Measurements from ENCODE around the gene NOS1AP.

The NOS1AP gene

DNA sequence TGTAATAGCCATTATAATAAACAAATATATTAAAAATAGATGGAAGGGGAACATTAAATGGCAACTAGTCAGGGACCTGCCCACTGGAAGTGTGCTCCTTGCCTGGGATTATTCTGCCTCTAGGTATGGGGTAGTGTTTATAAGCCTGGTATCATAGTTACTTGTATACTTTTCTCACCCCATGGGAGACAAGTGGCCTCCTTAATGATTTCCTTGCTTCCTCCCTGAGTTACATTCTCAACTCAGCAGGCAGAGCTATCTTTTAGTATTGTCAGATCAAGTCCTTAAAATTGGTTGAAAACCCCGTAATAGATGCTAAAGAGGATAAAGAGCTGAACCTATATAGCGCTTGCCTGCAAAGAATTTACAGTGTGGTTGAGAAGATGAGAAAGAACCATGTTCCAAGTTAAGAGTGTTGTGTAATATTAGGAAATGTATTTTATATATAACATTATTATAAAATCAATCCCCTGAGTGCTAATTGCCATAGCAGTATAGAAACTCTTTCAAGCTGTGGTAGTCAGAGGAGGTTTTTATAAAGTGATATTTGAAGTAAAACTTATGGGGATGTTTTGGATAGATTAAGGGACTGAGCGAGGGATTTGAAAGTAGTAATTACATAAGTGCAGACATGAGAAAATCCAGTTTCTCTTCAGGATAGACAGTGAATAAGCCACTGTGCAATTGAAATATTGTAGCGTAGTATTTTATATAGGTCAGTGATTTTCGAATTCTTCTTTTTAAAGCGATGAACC lies 200.7 kb downstream of the NOS1AP start:
- no peak for DNase-seq

DNA sequence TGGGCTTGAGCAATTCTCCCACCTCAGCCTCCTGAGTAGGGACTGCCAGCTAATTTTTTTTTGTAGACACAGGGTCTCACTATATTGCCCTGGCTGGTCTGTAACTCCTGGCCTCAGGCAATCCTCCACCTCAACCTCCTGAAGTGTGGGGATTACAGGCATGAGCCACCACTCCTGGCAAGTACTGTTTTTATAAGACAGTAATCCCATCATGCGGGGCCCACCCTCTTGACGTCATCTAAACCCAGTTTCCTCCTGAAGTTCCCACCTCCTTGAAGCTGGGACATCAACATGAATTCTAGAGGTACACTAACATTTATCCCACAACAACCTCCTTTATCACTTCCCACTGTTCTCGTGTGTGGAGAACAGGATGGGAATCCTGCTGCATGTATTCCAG lies 202.5 kb downstream of the NOS1AP start:
- DNase-seq, result no peak

DNA sequence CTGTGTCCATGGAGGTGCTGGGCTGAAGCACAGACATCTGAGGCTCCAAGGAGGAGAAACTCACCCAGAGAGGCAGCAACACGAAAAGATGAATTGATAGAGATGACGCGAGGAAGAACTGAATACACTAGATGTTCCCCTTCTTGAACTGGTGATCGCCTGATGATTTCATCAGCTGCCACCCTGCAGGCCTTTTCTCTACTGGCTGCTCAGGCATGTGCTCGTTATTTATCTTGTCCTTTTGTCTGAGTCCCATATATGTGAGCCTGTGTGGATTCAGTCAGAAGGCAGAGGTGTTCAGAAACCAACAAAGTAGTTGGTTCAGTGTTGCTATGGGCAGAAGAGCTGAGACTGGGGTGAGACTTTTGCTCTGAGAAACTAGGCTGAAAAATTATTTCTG lies 202.9 kb downstream of the NOS1AP start:
- DNase-seq, result no peak

DNA sequence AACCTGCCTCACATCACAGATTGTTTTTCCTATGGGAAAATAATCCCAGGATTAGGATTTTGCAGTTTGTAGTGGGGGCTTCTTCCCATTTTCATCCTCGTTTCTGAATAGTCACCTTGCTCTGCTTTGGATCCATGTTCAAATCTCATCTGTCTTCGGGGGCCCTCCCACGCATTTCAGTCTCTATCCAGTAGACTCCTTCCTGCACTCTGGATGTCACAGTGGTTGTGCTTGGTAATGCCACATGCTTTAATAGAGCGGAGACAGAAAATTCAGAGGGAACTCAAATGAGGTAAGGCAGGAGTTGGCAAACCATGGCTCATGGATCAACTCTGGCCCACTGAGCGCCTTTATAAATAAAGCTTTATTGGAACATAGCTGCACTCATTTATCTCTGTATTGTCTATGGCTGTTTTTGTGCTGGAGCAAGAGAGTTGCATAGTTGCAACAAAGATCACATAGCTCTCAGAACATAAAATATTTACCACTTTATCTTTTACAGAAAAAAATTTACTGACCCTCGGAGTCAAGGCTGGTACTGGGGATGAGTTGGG lies 206.2 kb downstream of the NOS1AP start:
- DNase-seq, result no peak

DNA sequence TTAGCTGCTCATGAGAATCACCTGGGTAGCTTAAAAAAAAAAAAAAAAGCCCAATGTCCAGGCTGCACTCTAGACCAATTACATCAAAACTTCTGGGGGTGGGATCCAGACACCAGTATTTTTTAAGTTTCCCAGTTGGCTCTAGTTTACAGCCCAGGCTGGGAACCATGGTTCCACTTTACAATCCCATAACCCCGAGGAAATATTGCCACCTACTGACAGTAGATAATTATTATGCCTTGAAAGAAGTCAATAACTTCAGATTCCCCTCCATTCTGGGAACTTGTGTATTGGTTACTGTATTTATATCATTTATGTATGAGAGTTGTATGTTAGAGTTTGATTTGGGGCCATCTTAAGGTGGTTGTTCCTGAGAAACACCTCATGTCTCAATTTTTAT lies 207.0 kb downstream of the NOS1AP start:
- peak; percentile 21 for DNase-seq

DNA sequence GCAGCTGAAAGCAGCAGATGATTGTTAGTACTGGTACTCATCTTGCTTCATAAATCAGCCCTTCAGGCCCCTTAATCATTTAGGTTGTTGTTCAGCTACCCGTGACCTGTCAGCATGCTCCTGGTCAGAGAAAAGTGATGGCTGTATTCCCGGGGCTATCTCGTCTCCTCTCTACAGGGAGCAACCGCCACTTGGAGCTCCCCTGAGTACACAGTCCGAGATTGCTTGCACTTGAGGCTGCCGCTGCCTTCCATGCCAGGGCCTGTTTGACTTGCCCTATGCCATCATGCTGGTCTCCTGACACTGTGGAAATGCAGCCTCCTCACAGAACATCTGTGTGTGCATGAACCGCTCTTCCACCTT lies 209.6 kb downstream of the NOS1AP start:
- peak; percentile 39 for DNase-seq

DNA sequence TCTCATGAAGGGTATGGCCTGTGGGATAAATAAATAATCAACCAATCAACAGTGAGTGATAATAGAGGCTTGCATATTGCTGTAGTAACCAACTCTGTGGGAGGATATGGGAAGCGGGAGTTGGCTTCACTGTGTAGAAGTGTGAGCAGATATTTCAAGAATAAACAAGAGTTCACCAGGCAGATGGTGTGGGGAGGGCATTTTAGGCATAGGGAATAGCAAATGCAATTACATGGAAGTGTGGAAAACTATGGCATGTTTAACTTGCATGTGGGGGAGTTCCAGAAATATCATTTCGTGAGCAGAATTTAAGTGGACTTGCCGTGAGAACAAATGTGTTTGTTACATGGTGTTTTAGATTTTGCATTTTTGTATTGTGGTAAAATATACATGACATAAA lies 211.9 kb downstream of the NOS1AP start:
- DNase-seq, result no peak

DNA sequence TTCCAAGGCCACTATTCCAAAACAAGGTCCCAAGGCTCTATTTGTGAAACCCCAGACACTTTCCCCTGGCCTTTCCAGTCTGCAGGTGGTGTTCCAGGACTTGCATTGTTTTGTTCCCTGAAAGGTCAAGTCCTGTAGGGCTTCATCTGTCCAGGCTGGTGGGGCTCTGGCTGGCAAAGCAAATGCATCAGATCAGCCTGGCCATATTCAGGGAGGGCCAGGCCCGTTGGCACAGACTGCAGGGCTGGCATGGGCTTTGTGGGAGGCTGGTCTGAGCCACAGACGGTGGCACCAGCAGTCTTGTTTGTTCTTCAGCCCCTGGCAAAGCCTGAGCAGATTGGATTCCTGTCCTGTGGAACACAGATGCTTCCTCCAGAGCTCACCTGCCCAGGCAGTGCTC lies 214.2 kb downstream of the NOS1AP start:
- peak; percentile 9 for DNase-seq

DNA sequence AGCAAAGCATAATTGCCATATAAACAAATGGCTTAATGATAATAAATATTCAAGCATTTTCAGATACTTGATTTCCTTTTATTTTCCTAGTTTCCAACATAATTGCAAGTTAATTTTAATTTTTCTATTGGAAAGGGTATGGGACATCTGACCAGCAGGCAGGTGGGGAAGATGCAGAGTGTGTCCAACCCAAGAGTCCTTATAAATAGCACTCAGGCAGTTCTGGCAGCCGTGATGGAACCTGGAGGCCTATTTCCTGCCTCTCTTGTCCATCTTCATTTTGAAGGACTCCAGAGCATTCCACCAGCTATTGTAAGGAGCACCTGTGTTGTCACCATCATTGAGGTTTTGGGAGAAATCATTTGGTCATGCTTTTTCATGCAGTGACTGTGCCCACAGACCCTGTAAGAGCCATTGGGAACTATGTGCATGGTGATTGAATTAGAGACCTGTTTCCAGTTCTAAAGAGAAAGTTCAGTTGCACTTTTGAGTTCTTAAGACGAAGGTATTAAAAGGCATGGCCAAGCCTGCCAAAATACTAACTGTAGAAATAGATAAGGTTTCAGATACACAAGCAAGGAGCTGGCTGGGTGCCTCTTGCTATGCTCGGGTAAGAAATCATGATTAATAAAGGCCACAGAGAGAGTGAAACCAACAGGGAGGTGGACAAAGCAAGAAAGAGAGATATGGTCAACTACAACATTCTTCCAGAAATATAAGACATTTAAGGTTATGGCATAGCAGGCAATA lies 214.9 kb downstream of the NOS1AP start:
- DNase-seq, result peak; percentile 9

DNA sequence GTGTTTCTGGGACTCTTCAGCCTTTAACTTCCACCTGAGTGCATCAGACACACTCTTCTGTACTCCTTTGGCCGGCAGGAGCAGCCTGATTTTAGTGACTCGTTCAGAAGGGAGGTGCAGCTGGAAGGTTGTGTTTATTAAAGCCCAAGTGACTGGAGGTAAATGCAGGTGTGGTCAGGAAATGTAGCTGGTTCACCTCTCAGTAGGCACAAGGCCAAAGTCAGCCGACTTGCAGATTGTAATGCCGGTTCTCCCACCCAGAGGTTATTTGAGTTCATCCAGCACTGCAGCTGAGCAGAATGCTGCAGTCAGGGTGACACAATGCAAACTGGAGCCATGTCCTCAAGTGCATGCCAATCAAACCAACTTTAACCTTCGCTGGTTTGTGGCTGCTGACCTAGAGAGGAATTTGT lies 215.7 kb downstream of the NOS1AP start:
- DNase-seq, result peak; percentile 85

DNA sequence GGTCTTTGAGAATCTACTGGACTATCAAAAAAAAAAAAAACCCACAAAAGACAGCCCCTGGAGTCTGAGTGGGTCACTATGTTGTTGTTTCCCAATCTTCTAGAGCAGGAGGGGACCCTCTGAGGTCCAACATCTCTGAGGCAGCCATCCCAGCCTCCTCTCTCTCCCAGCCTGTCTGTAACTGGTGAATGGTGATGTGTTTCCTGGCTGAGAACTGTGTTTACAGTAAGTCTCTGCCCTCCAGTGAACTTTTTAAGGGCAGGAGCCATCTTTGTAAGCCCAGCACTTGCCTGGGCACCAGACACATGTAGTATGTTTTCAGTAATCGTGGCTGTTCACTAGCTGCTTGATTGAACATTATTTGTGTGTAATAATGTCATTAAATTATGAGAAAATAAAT lies 221.5 kb downstream of the NOS1AP start:
- no peak for DNase-seq

DNA sequence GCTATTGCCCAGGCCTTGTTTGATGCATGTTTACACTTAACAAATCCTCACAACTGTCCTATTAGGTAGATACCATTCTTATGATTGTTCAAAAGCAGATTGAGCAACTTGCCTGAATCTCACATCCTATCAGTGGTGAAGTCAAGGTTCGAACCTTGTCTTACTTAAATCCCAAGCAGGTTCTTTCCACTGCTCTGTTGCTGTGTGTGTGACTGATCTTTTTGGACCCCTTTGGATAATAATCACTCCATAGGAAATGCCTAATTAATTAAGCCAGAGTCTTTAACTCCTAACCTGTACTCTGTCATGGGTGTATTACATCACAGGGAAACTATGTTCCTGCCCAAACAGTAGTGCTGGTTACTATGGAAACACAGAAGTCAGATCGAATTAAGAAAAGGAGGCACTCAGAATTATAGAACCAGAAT lies 222.9 kb downstream of the NOS1AP start:
- no peak for DNase-seq

DNA sequence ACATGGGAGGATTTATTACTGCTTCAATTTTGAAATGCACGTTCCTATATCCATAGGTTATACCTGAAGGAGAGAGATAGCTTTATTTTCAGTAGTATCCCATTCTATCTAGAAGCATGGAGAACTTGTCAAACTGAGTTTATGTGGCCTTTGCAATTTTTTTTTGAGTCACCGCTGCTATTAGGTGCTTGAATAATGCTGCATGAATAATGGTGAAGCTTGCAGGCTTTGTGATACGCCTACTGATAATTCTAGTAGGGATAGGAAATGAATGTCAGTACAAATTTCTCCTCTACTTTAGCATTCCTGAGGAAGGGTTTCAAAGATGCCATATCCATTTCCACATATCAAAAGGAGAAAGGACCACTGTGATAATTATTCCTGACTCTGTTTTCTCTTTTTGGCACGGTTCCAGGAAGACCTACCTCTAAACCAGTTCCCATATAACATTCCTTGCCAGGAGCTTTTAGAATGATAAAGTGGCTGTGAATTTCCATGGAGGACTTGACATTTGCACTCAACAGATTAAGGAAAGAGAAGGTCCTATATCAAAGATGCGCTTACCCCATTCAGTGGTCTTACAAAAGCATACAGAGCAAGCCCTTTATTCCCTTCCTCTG lies 223.7 kb downstream of the NOS1AP start:
- DNase-seq, result no peak

DNA sequence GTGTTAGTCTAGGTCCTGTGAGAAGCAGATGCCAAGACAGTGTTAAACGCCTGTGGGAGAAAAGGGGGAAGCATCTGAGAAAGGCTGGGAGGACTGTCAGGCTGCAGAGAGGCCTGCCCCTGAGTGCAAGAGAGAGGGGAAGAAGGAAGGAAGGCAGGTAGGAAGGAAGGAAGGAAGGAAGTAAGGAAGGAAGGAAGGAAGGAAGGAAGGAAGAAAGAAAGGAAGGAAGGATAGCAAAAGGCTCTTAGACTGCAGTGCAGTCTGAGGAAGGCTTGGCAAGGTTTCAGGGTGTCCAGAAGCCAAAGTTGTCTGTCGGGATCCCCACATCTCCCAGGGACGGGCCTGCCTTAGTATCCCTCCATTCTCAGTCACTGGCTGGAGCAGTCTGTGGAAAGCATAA lies 224.5 kb downstream of the NOS1AP start:
- DNase-seq, result no peak

DNA sequence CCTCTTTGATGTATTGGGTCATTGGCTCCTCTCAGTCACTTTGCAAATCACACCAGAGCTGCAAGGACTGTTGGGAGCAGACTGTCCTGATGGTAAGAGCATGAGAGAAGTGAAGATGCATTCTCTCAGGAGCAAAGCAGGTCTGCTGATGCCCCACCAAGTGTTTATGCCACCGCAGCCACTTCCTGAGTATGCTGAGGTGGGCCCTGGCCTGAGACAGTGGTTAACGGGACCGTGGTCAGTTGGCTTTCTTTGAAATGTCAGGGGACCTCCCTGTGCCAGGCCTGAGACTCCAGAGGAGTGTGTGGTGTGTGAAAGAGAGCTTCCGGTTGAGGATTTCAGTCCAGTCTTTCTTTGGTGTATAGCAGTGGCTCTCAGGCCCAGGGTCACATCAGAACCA lies 227.7 kb downstream of the NOS1AP start:
- DNase-seq, result no peak

DNA sequence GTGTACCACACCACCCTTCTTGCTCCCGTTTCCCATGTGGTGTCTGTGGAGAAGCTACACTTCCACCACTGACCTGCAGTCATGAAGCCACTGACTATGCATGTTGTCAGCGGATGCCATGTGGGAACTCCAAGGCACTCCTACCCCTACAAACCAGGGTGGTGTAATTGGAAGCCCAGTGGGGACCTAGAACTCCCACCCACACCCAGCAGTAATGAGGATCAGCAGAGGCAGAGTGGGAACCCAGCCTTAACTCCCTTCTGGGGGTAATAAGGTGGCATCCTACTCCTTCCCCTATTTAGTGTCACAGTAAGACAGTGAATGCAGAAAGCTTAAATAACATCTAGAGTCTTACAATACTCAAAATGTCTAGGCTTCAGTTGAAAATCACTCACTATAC lies 228.8 kb downstream of the NOS1AP start:
- DNase-seq, result no peak

DNA sequence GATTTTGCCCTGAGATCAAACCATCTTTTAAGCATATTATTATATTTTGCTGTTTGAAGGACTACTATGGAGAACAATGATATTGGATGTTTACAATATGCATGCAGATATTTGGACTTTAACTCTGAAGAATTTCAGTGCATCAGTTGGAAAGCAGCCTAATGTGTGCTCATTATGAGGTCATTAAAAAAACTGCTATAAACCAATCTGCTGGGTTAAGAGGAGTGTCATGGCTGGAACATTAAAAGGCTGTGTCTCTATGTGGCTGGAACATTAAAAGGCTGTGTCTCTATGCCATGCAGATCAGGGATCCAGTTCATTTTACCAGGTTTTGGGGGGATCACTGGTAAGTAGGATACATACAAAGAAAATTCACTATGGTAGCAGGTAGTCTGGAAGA lies 229.5 kb downstream of the NOS1AP start:
- no peak for DNase-seq

DNA sequence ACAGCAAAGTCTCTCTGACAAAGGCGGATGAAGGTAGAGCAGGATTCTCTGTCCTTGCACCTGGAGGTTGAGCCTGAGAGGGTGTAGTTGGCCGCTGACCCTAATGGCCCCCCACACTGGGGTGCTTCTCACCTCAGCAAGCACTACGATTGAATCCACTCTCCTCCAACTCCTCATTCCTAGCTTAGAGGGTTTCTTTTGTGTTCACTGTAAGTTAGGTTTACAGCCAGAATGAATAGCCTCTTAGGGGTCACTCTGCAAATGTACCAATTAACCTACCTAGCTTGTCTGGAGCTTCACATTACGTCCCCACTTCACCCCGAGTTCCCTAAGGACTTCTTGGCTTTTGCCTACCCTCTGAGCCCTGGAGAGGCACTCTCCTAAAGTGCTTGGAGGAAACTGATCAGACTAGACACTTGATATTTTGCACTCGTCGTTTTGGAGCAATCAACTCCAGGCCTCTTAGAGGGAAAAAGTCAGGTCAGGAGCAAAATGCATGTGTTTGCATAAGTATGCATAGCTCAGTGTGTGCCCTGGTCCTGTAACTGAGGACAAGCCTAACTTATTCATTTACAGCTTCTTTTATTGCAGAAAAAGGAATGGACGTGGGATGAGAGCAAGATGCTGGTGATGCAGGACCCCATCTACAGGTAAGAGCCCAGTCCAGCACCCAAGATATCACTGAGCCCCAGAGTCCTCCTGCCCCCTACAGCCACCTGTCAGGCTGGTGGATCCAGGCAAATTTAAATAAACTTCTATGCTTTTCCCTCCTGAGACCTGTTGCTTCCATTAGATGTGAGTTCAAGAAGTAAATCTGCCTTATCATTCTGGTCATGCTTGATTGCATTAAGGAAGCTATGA lies 230.8 kb downstream of the NOS1AP start:
- peak; percentile 6 for DNase-seq

DNA sequence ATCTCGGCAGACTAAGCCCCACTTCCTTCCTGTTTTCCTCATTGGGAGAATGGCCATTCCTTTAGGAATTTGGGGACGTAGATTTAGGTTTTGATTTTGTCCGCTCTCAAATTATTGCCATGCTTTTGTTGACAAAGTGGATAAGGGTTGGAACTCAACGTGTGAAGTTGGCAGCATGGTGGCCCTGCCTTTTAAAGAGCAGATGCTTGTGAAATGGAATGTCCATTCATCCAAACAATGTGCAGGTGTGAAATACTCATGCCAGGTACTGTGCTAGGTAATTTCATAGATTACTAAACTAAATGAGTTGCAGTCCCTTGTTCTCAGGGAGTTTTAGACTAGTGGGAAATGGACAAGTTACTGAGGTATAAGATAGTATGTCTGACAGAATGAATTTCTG lies 232.2 kb downstream of the NOS1AP start:
- no peak for DNase-seq

DNA sequence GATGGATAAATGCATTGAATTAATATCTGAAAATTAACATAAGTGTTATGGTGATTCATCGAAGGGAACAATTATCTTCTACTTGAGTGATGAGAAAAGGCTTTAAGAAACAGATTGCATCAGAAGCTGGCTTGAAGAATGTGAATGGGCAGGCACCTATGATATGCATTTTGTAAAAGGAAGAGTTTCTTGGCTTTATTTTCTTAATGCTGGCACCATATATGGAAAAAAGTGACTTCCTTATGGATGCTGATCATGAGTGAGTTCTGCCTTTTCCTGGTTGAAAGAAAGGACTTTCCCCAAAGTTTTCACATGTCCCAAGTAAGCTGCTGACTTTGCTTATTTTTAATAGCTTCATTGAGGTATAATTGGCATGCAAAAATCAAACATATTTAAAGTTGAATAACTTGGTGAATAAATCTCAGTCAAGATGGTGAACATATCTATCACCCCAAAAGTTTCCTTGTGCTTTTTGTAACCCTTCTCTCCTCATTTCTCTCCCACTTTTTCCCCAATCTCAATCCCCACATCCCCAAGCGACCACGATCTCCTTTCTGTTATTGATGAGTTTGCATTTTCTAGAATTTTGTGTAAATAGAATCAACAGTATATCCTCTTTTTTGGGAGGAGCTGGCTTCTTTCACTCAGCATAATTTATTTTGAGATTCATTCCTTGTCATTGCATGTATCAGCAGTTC lies 233.0 kb downstream of the NOS1AP start:
- DNase-seq, result no peak

DNA sequence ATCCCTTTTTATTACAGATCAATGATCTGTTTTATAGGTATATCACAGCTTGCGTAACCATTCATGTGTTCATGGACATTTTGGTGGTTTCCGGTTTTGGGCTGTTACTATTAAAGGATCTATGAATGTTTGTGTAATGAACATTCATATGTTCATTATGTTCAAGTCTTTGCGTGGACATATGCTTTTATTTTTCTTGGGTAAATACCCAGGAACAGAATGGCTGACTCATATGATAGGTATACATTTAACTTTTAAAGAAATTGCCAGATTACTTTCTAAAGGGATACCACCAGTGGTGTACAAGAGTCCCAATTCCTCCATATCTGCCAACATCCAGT lies 233.5 kb downstream of the NOS1AP start:
- no peak for DNase-seq

DNA sequence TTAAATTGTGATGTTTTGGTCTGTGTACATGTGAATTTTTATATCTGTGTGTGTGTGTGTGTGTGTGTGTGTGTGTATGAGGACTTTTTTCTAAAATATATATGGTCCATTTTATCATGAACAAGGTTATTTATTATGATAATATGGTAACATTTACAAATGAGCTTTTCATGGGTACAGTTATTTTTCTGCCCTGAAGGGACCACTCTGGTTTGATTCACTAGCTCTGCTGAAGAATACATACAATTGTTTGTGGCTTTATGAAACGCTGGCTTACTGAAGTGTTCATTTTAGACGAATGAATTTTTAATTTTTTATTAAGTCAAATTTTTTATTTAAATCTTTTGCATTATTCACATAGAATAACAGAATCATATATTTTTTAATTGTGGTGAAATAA lies 235.2 kb downstream of the NOS1AP start:
- DNase-seq, result no peak

Measured in NCI-H2029 treated with DMSO at 0.1 percent for 48 hours (cell line).